C4-2B (cell line): ENCODE measurements around the gene OSM.

Experiments used
- CTCF ChIP-seq: fragments of 450-650 bp; conservative IDR thresholded peaks from 2 replicates; pipeline ENCODE4 v1.5.1; 2017; ENCODE audit warnings: mild to moderate bottlenecking
- ZFX ChIP-seq: fragments of 450-650 bp; IDR thresholded peaks from 2 replicates; pipeline ENCODE4 v1.6.1; 2017

- TF ChIP-seq CTCF (no peak), ZFX (no peak)
Measured at GRCh38 chr22:30299322-30299721, 32.7 kb upstream of the OSM start.
